ENCODE data around the gene TBCC. TPM values are rescaled to one million over a fixed set of nuclear protein-coding genes. Genes with fewer than 3 reads are reported as not detected.

TBCC gene
- total and polyA plus RNA-seq, 10 of the 15 experiments (the other 5 are each of a cell fraction or from before 2014, with no cell fraction given): 2.5 to 41.9 (median 20.3) TPM

DNA sequence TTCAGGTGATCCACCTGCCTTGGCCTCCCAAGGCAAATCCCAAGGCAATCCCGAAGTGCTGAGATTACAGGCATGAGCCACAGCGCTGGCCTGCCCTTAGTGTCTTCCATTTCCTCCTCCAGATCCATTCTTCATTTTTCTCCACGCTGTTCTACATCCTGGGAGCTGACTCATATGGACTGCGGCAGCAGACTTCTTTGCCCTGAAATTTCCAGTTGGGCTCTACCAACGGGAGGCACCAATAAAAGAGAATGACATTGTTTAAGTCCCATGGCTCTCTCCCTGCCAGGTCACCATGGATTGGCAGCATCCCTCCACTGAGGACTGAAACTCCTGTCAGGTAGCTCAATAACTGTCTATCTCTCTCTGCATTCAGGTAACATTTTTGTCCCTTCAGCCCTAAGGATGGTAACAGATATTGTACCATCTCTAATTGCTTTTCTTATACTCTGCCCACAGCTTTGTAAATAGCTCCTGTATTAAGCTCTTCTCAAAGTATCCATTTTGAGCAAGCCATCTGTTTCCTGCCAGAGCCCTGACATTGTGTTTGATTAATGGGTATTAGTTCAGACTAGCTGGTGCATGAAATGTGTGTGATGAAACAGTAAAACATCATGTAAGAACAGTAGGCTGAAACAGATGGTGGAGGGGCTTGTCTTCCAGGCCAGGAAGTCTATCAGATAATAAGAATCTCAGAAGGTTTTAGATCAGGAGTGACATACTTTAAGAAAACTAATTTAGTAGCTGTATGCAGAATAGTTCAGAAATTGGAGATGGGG is 3.6 kb downstream of the TBCC start:
- H3K4me2 ChIP-seq (ENCODE audit: control insufficient read depth, insufficient read depth): no peak overlapping the region
- H4K20me1 ChIP-seq (ENCODE audit: control insufficient read depth, insufficient read depth): no peaks in the 10 kb centered on the region
- no peaks in the 10 kb centered on the region for H3K4me1 ChIP-seq (ENCODE audit: control insufficient read depth, insufficient read depth, low read length)
- H3K9ac ChIP-seq (ENCODE audit: control insufficient read depth, insufficient read depth, low read length): no peak overlapping the region
- WGBS (ENCODE audit: insufficient coverage, insufficient replicate concordance, low lambda C conversion rate, missing lambda C conversion rate): 77% methylated on average over 5 of the region's 5 CpGs
- ATAC-seq: no peak
- DNase-seq (ENCODE audit: low read depth, low spot score): no peak
- RAD21 ChIA-PET (ENCODE audit: unreplicated experiment): interaction anchor here (0.7 to 1.0 kb wide), 2 partner anchors 11 to 12 kb away, joined by 4 read pairs; no protein-coding TSS in a partner anchor
- CTCF ChIA-PET: interaction anchor here (0.6 to 1.5 kb wide), 8 partner anchors 12 to 692 kb away, joined by 3 to 6 read pairs (median 3); partner anchors contain the start of gene TAF8
- no peaks in the 10 kb centered on the region for H3K9me3 ChIP-seq (replicated peaks; ENCODE audit: control insufficient read depth, insufficient read depth, low read length)
- no peaks in the 10 kb centered on the region for H3K27me3 ChIP-seq (replicated peaks in 1 of 2; ENCODE audit: control insufficient read depth in 2 of 2, insufficient read depth in 2 of 2, low read length in 1 of 2)
- peaks cover 24% of the 10 kb centered on the region for H3K79me2 ChIP-seq (ENCODE audit: control insufficient read depth, insufficient read depth, low read length)
- TF ChIP-seq, protein P1, sequence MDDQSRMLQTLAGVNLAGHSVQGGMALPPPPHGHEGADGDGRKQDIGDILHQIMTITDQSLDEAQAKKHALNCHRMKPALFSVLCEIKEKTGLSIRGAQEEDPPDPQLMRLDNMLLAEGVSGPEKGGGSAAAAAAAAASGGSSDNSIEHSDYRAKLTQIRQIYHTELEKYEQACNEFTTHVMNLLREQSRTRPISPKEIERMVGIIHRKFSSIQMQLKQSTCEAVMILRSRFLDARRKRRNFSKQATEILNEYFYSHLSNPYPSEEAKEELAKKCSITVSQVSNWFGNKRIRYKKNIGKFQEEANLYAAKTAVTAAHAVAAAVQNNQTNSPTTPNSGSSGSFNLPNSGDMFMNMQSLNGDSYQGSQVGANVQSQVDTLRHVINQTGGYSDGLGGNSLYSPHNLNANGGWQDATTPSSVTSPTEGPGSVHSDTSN (IDR thresholded peaks at IDR 0.05; ENCODE audit: insufficient replicate concordance, low read depth, low read length): peak; percentile 71
- no peak for TF ChIP-seq SREBF1 (IDR thresholded peaks at IDR 0.05; ENCODE audit: low read length)
- TF ChIP-seq YBX1 (IDR thresholded peaks at IDR 0.05): no peak
- TF ChIP-seq, protein P2, sequence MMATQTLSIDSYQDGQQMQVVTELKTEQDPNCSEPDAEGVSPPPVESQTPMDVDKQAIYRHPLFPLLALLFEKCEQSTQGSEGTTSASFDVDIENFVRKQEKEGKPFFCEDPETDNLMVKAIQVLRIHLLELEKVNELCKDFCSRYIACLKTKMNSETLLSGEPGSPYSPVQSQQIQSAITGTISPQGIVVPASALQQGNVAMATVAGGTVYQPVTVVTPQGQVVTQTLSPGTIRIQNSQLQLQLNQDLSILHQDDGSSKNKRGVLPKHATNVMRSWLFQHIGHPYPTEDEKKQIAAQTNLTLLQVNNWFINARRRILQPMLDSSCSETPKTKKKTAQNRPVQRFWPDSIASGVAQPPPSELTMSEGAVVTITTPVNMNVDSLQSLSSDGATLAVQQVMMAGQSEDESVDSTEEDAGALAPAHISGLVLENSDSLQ (IDR thresholded peaks at IDR 0.05): peak; percentile 78
- in situ Hi-C loops (cut with MboI) (no loop called here), intact Hi-C loops (cut with micrococcal nuclease; ENCODE audit: unreplicated experiment) (no loop called here)
- SMC1A ChIA-PET (ENCODE audit: uncharacterized antibody, unreplicated experiment): interaction anchor here (1.0 to 2.3 kb wide), 5 partner anchors 12 to 42 kb away, joined by 5 to 12 read pairs (median 5); no protein-coding TSS in a partner anchor
- BruUV-seq (replicated peaks): no TSS peak
- no peaks in the 10 kb centered on the region for H3K36me3 ChIP-seq (ENCODE audit: control insufficient read depth in 2 of 2, insufficient read depth in 2 of 2, low read length in 1 of 2)
- peak; percentile 38 for FAIRE-seq
- H3K27ac ChIP-seq (ENCODE audit: control insufficient read depth, insufficient read depth): no peak overlapping the region
- no peak overlapping the region for H2AFZ ChIP-seq (ENCODE audit: control insufficient read depth, low read depth, low read length)
- H3K4me3 ChIP-seq: no peak overlapping the region
- POLR2A ChIA-PET: interaction anchor here (0.5 to 1.5 kb wide), 6 partner anchors 9 to 170 kb away, joined by 3 to 8 read pairs (median 4); partner anchors contain the start of gene RPL7L1
